Fibroblast of villous mesenchyme (primary cell): ENCODE results near the gene RAB9A. TPM values are rescaled to one million over a fixed set of nuclear protein-coding genes. Genes with fewer than 3 reads are reported as not detected.

Experiments
- DNase-seq: peaks from one replicate; pipeline ENCODE4 v3.0.0-alpha.2; 2010; ENCODE audit warnings: low read depth
- H3K4me3 ChIP-seq: 2 replicates; pipeline ENCODE4 v1.5.1; 2011; ENCODE audit warnings: low read depth, mild to moderate bottlenecking, low read length
- CTCF ChIP-seq: IDR thresholded peaks from 2 replicates; pipeline ENCODE4 v1.5.1; 2012; ENCODE audit warnings: low read depth, mild to moderate bottlenecking, low read length; ENCODE audit not compliant: insufficient read depth
- total RNA-seq: library from RNA; depleted of rRNA; stranded (reverse); fragments of >200 nt; gene quantifications from 2 replicates; pipeline ENCODE4 v1.2.3, GENCODE V29; 2012

RAB9A gene
- total RNA-seq, 1 donor, result 63.0 TPM

GRCh38 chrX:13698432-13698831 lies 9.5 kb downstream of the RAB9A start:
- H3K4me3 ChIP-seq, result no peak overlapping the region
- TF ChIP-seq CTCF, result no peak
- no peak for DNase-seq

GRCh38 chrX:13699183-13699826 lies 10.4 kb downstream of the RAB9A start:
- TF ChIP-seq CTCF, result no peak
- DNase-seq, result no peak
- no peak overlapping the region for H3K4me3 ChIP-seq

- H3K4me3 ChIP-seq, result no peak overlapping the region
- no peak for DNase-seq
- TF ChIP-seq CTCF, result no peak
Measured at GRCh38 chrX:13700380-13700779, 11.5 kb downstream of the RAB9A start.

- no peak overlapping the region for H3K4me3 ChIP-seq
- no peak for DNase-seq
- TF ChIP-seq CTCF, result no peak
Measured at GRCh38 chrX:13702111-13702789, 13.3 kb downstream of the RAB9A start.

GRCh38 chrX:13703135-13703534 lies 14.2 kb downstream of the RAB9A start:
- no peak for DNase-seq
- TF ChIP-seq CTCF, result no peak
- no peak overlapping the region for H3K4me3 ChIP-seq

GRCh38 chrX:13703589-13703988 lies 14.7 kb downstream of the RAB9A start:
- H3K4me3 ChIP-seq, result no peak overlapping the region
- no peak for TF ChIP-seq CTCF
- DNase-seq, result no peak

GRCh38 chrX:13711141-13711540 lies 22.2 kb downstream of the RAB9A start:
- no peak for DNase-seq
- TF ChIP-seq CTCF, result no peak
- H3K4me3 ChIP-seq, result no peak overlapping the region
